OCI-LY3 (cell line): Measurements from ENCODE around the gene TUBG1.

ENCODE experiments used
- CTCF ChIP-seq: fragments of 200-600, 300-600 bp; sonication (generic); IDR thresholded peaks from 2 replicates; pipeline ENCODE4 v1.5.1; 2014; ENCODE audit warnings: antibody characterized with exemption, low read length, low read depth
- EZH2phosphoT487 ChIP-seq: fragments of 200-600 bp; shearing (Covaris generic); IDR thresholded peaks from 2 replicates; pipeline ENCODE4 v1.6.1; 2018; ENCODE audit warnings: antibody characterized with exemption, mixed run types, low read depth

- TF ChIP-seq CTCF (no peak), EZH2phosphoT487 (no peak)
Measured at GRCh38 chr17:42568341-42569111, 41.0 kb upstream of the TUBG1 start.
